K562 (cell line): ENCODE data around the gene ZNF513. TPM values are rescaled to one million over a fixed set of nuclear protein-coding genes. Genes with fewer than 3 reads are reported as not detected.

Experiments used
- CBX5 ChIP-seq: IDR thresholded peaks from 2 replicates; pipeline ENCODE4 v1.6.1; 2014; ENCODE audit warnings: low read depth, borderline replicate concordance
- ETV1 ChIP-seq: fragments of 450-650 bp; conservative IDR thresholded peaks from 2 replicates; pipeline ENCODE4 v1.6.1; 2016; ENCODE audit warnings: missing genetic modification characterization, control low read depth, low read depth, missing compliant biosample characterization
- MCM5 ChIP-seq: fragments of 450-650 bp; IDR thresholded peaks from 2 replicates; pipeline ENCODE4 v1.6.1; 2016; ENCODE audit warnings: low read depth
- NFXL1 ChIP-seq: fragments of 450-650 bp; formaldehyde crosslinking; IDR thresholded peaks from 2 replicates; pipeline ENCODE4 v1.4.0; 2021; ENCODE audit warnings: mild to moderate bottlenecking
- POLR2B ChIP-seq: fragments of 450-650 bp; IDR thresholded peaks from 2 replicates; pipeline ENCODE4 v1.6.1; 2018; ENCODE audit warnings: low read depth; ENCODE audit not compliant: partially characterized antibody
- POLR2H ChIP-seq: IDR thresholded peaks from 2 replicates; pipeline ENCODE4 v1.6.1; 2016; ENCODE audit warnings: missing genetic modification characterization, low read depth, mild to moderate bottlenecking, control low read depth, missing compliant biosample characterization, moderate library complexity
- SMAD4 ChIP-seq: fragments of 250-450 bp; sonication (Bioruptor Pico); conservative IDR thresholded peaks from 2 replicates; pipeline ENCODE4 v1.8.0; 2021; ENCODE audit warnings: inconsistent platforms, mild to moderate bottlenecking, moderate library complexity
- SNRNP70 ChIP-seq: fragments of 200-400 bp; formaldehyde crosslinking; optimal IDR thresholded peaks from 2 replicates; pipeline ENCODE3; 2017; ENCODE audit warnings: low read depth, low read length
- TCF7 ChIP-seq: sonication (generic); IDR thresholded peaks from 2 replicates; pipeline ENCODE4 v1.6.1; 2016; ENCODE audit warnings: antibody characterized with exemption, borderline replicate concordance
- THAP12 ChIP-seq: fragments of 250-450 bp; sonication (Bioruptor Pico); IDR thresholded peaks from 2 replicates; pipeline ENCODE4 v1.9.0; 2021; ENCODE audit warnings: mild to moderate bottlenecking, inconsistent platforms
- ZNF134 ChIP-seq: fragments of 250-450 bp; sonication (Bioruptor Pico); conservative IDR thresholded peaks from 2 replicates; pipeline ENCODE4 v1.4.0; 2020
- ZNF175 ChIP-seq: fragments of 200-800 bp; sonication (Bioruptor generic); IDR thresholded peaks from 2 replicates; pipeline ENCODE4 v1.6.1; 2016; ENCODE audit warnings: low read depth, mild to moderate bottlenecking, missing genetic modification characterization, missing compliant biosample characterization
- ZNF324 ChIP-seq: fragments of 250-450 bp; sonication (Bioruptor Pico); IDR thresholded peaks from 2 replicates; pipeline ENCODE4 v1.4.0; 2020; ENCODE audit warnings: mild to moderate bottlenecking
- ZNF785 ChIP-seq: fragments of 250-450 bp; sonication (Bioruptor Pico); IDR thresholded peaks from 2 replicates; pipeline ENCODE4 v1.4.0; 2020; ENCODE audit warnings: mild to moderate bottlenecking
- polyA plus RNA-seq, 8 experiments: library from polyadenylated mRNA; depleted of rRNA in 4 of 8; stranded (reverse) in 5 of 8; unstranded in 3 of 8; fragments of >200 nt; fragmentation: Nextera tagmentation in 2 of 8; fragmentation: Illumina TruSeq in 1 of 8; extraction: Ambion mirVana in 2 of 8; extraction: Trizol in 1 of 8; gene quantifications; 2 replicates each; pipeline versions ENCODE4 v1.2.1 to v1.2.3, GENCODE V29; 2011 to 2014; ENCODE audit warnings: inconsistent platforms in 1 of 8, missing spikeins in 1 of 8
- total RNA-seq, 7 experiments: library from RNA; depleted of rRNA in 6 of 7; stranded (reverse); fragments of >200 nt in 6 of 7; fragmentation: Illumina TruSeq in 2 of 7; extraction: Trizol in 2 of 7; gene quantifications; 2 replicates each; pipeline versions ENCODE4 v1.2.1 to v1.2.3, GENCODE V29; 2011 to 2021; ENCODE audit warnings: low replicate concordance in 1 of 7
- TF ChIP-seq, protein P1 (sequence below): fragments of 250-450 bp; sonication (Bioruptor Pico); IDR thresholded peaks from 2 replicates; pipeline ENCODE4 v1.8.0; 2021; ENCODE audit warnings: moderate library complexity, mild to moderate bottlenecking, inconsistent platforms
- TF ChIP-seq, protein P2 (sequence below), 2 experiments: fragments of 150-350 bp in 1 of 2; IDR thresholded peaks; 2 replicates each; pipeline ENCODE4 v1.6.1; 2012 to 2016; ENCODE audit warnings: low read depth in 2 of 2, low read length in 2 of 2, mild to moderate bottlenecking in 1 of 2, moderate library complexity in 1 of 2
- TF ChIP-seq, protein P3 (sequence below), 2 experiments: fragments of 200-800 bp in 1 of 2; sonication (Bioruptor generic) in 1 of 2; sonication (generic) in 1 of 2; formaldehyde crosslinking in 1 of 2; IDR thresholded peaks in 1 of 2; conservative IDR thresholded peaks in 1 of 2; 2 replicates each; pipeline versions ENCODE4 v1.5.0 to v1.6.1; 2016 to 2020; ENCODE audit warnings: missing compliant biosample characterization in 1 of 2, missing genetic modification characterization in 1 of 2, missing genetic modification reagents in 1 of 2
- TF ChIP-seq, protein P4 (sequence below): fragments of 250-450 bp; sonication (Bioruptor Pico); IDR thresholded peaks from 2 replicates; pipeline ENCODE4 v1.4.0; 2020

ZNF513 gene
- total and polyA plus RNA-seq, 9 of the 15 experiments (the other 6 are each of a cell fraction or from before 2014, with no cell fraction given), result 0.04 to 13.6 (median 4.4) TPM

- TF ChIP-seq THAP12 (CRISPR knock-in tag), result 0 out of 2 replicates have a peak, but pooled peaks have one; percentile 30
- TF ChIP-seq, protein P1, sequence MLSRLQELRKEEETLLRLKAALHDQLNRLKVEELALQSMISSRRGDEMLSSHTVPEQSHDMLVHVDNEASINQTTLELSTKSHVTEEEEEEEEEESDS, result no peak
- TF ChIP-seq ZNF134 (CRISPR knock-in tag), result no peak
- no peak; the same call in 1 of the 2 replicates for TF ChIP-seq ZNF175 (CRISPR knock-in tag)
- TF ChIP-seq POLR2B, result no peak
- TF ChIP-seq CBX5, result no peak
- TF ChIP-seq ZNF324 (CRISPR knock-in tag), result no peak
- TF ChIP-seq NFXL1 (CRISPR knock-in tag), result no peak
- TF ChIP-seq, protein P2, sequence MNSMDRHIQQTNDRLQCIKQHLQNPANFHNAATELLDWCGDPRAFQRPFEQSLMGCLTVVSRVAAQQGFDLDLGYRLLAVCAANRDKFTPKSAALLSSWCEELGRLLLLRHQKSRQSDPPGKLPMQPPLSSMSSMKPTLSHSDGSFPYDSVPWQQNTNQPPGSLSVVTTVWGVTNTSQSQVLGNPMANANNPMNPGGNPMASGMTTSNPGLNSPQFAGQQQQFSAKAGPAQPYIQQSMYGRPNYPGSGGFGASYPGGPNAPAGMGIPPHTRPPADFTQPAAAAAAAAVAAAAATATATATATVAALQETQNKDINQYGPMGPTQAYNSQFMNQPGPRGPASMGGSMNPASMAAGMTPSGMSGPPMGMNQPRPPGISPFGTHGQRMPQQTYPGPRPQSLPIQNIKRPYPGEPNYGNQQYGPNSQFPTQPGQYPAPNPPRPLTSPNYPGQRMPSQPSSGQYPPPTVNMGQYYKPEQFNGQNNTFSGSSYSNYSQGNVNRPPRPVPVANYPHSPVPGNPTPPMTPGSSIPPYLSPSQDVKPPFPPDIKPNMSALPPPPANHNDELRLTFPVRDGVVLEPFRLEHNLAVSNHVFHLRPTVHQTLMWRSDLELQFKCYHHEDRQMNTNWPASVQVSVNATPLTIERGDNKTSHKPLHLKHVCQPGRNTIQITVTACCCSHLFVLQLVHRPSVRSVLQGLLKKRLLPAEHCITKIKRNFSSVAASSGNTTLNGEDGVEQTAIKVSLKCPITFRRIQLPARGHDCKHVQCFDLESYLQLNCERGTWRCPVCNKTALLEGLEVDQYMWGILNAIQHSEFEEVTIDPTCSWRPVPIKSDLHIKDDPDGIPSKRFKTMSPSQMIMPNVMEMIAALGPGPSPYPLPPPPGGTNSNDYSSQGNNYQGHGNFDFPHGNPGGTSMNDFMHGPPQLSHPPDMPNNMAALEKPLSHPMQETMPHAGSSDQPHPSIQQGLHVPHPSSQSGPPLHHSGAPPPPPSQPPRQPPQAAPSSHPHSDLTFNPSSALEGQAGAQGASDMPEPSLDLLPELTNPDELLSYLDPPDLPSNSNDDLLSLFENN (IDR thresholded peaks at IDR 0.05; ENCODE audit: low read depth in 2 of 2, low read length in 2 of 2), result no peak
- peak; percentile 87 for TF ChIP-seq ETV1 (tag)
- TF ChIP-seq TCF7, result no peak
- no peak for TF ChIP-seq SMAD4
- no peak for TF ChIP-seq MCM5
- no peak for TF ChIP-seq ZNF785 (CRISPR knock-in tag)
- TF ChIP-seq SNRNP70, result no peak
- TF ChIP-seq, protein P3, sequence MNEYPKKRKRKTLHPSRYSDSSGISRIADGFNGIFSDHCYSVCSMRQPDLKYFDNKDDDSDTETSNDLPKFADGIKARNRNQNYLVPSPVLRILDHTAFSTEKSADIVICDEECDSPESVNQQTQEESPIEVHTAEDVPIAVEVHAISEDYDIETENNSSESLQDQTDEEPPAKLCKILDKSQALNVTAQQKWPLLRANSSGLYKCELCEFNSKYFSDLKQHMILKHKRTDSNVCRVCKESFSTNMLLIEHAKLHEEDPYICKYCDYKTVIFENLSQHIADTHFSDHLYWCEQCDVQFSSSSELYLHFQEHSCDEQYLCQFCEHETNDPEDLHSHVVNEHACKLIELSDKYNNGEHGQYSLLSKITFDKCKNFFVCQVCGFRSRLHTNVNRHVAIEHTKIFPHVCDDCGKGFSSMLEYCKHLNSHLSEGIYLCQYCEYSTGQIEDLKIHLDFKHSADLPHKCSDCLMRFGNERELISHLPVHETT (CRISPR knock-in tag; conservative IDR thresholded peaks at IDR 0.05 in 1 of 2, IDR thresholded peaks at IDR 0.05 in 1 of 2), result no peak
- TF ChIP-seq, protein P4, sequence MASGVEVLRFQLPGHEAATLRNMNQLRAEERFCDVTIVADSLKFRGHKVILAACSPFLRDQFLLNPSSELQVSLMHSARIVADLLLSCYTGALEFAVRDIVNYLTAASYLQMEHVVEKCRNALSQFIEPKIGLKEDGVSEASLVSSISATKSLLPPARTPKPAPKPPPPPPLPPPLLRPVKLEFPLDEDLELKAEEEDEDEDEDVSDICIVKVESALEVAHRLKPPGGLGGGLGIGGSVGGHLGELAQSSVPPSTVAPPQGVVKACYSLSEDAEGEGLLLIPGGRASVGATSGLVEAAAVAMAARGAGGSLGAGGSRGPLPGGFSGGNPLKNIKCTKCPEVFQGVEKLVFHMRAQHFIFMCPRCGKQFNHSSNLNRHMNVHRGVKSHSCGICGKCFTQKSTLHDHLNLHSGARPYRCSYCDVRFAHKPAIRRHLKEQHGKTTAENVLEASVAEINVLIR (CRISPR knock-in tag), result 0 out of 2 replicates have a peak, but pooled peaks have one; percentile 35
- peak; percentile 10; the same call in 1 of the 2 replicates for TF ChIP-seq POLR2H (tag)
Measured at GRCh38 chr2:27370816-27371620, 9.5 kb downstream of the ZNF513 start (continued).
